ENCODE results near the gene LRRC61. TPM values are rescaled to one million over a fixed set of nuclear protein-coding genes. Genes with fewer than 3 reads are reported as not detected.
A peak's percentile ranks its signal among the peaks of the same experiment; 100 is the strongest.

LRRC61 gene
- total RNA-seq, 1 experiment from 2014 or later: not detected

GRCh38 chr7:150330211-150330885 is 7.2 kb downstream of the LRRC61 start:
- no peak for DNase-seq (ENCODE audit: low read depth)

DNA sequence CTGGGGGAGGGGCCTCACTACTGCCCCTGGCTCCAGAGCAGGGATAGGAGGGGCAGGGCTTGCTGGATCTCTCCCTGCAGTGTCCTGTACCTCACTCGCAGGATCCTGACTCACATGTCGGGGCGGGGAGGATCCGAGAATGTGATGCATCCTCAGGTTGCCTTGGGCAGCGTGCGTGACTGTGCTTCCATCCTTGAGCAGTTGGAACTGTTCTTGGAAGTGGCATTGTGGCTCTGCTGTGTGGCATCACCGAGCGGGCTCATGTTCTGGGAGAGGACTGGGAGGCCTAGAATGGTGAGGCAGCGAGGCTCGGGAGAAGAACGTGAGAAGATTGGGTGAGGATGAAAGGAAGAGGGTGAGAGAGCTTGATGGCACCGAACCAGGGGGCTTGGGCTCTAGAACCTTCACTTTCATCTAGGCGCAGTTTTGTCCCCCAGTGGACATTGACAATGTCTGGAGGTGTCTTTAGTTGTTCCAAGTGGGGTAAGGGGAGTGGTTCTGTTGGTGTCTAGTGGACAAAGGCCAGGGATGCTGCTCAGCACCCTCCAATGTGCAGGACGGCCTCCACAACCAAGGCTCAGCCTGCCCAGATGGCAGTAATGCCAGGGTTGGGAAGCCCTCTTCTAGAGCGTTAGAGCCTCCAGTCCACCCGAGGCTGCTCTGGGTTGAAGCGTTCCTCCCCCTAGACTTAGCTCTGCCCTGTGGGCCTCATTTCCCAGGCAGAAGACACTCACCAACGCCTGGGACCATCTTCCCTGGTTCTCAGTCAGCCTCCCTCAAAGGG is 9.9 kb downstream of the LRRC61 start:
- DNase-seq (ENCODE audit: low read depth): no peak

DNA sequence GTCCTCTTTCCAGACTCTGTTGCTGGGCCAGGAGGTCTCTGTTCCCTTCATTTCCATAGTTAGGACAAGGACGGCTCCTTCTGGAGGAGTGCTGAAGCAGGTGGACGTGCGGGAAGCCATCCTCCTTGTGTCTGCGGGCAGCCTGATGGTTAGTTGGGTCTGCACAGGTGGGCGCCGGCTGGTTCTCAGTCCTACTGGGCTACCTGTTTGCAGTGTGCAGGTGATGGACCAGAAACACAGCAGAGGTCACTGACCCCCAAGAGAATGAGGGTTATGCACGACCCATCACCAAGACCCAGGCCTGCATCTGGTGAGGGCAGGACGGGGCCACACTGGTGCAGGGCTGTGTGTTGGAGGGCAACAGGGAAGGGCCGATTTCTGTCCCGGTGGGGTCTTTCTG is 10.5 kb downstream of the LRRC61 start:
- no peak for DNase-seq (ENCODE audit: low read depth)

DNA sequence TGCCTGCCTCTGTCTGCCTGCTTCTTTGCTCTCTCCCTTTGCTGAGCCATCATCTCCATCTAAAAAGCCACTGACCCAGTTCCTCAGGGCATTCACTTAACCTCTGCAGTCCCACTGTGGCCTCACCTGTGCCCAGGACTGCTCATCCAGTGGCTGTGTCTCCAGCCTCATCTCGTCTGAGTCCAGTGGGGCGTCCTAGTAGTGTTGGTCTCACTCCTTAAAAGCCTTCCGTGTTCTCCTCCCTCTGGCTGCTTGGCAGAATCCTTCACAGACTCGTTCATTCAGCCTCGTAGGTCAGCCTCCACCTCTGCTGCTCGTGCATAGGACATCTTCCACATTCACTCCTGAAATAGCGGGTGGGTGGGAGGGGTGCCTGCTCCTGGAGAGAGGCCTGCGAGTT is 11.0 kb downstream of the LRRC61 start:
- no peak for DNase-seq (ENCODE audit: low read depth)

- peak; percentile 77 for DNase-seq (ENCODE audit: low read depth)
Measured at GRCh38 chr7:150335108-150335773, 12.1 kb downstream of the LRRC61 start.

GRCh38 chr7:150335774-150336112 is 12.6 kb downstream of the LRRC61 start:
- no peak for DNase-seq (ENCODE audit: low read depth)

GRCh38 chr7:150336746-150337145 is 13.6 kb downstream of the LRRC61 start:
- no peak for DNase-seq (ENCODE audit: low read depth)

- DNase-seq (ENCODE audit: low read depth): no peak
Measured at GRCh38 chr7:150337179-150337578, 14.0 kb downstream of the LRRC61 start.

DNA sequence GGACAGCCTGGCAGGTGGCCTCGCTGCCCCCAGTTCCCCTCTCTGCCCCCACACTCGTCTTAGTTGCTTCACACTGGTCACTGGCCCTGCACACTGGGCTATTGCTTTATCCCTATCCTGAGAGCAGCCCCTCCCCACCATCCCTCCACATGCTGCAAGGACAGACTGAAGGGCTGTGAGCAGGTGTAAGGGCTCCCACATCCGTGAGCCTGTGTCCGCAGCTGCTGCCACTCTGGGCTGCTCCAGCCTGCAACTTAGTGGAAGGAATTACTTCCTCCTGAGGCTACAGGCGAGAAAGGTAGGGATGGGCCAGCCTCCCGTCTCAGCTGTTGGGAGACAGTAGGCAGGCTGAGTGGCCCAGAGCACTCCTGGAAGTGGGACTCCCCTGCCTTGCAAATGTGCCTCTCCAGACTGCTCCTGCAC is 14.5 kb downstream of the LRRC61 start:
- no peak for DNase-seq (ENCODE audit: low read depth)

GRCh38 chr7:150338166-150338829 is 15.1 kb downstream of the LRRC61 start:
- no peak for DNase-seq (ENCODE audit: low read depth)

- DNase-seq (ENCODE audit: low read depth): peak; percentile 55
Measured at GRCh38 chr7:150339409-150339809, 16.3 kb downstream of the LRRC61 start.

- peak; percentile 33 for DNase-seq (ENCODE audit: low read depth)
Measured at GRCh38 chr7:150340024-150340749, 17.0 kb downstream of the LRRC61 start.

DNA sequence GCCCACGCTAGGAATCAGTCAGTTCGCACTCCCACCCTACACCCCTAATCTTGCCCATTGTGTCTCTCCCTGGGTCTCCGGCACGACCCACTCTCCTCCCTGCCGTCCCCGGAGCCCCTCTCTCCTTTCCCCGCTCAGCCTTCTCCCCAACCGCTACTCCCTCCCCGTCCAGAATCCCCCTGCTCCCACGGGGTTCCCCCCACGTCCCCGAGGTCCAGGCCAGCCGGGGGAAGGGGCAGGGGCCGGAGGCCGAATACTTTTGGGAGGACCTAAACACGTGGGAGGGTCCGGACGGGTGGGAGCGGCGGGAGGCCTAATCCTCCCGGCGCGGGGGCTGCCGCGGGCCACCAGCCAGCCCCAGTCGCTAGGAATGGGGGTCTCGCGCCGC is 17.7 kb downstream of the LRRC61 start:
- DNase-seq (ENCODE audit: low read depth): no peak

GRCh38 chr7:150341263-150342120 is 18.3 kb downstream of the LRRC61 start, which contains the start of gene RARRES2:
Gene RARRES2 (minus strand): TSS chr7:150341629. CDS start chr7:150340609, 1,020 bp downstream.
- DNase-seq (ENCODE audit: low read depth): no peak

DNA sequence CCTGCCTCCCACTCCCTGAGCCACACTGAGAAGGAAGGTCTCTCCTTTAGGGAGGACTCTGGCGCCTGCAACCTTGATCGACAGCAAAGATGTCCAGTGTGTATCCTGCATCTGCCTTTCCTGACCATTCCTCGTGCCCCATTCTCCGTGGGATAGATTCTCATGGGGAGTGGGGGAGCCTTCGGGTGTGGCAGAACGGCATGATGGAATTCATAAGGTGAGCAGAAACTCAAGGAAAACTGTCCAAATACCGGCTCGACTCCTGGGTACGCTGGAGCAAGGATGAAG is 18.9 kb downstream of the LRRC61 start:
- DNase-seq (ENCODE audit: low read depth): no peak

DNA sequence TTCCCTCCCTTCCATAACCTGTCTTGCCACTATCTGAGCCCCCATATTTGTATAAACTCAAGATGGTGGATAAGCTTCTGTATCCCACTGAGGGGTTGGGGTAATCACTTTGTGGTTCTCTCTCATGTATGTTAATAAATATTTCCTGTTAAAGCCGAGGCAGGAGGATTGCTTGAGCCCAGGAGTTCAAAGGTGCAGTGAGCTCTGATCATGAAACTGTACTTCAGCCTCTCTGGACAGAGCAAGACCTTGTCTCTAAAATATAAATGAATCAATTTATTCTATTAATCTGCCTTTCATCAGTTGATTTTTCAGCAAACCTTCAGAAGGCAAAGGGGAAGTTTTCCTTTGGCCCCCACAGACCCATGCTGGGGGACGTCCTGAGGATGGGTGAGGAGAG is 20.1 kb downstream of the LRRC61 start:
- DNase-seq (ENCODE audit: low read depth): no peak

DNA sequence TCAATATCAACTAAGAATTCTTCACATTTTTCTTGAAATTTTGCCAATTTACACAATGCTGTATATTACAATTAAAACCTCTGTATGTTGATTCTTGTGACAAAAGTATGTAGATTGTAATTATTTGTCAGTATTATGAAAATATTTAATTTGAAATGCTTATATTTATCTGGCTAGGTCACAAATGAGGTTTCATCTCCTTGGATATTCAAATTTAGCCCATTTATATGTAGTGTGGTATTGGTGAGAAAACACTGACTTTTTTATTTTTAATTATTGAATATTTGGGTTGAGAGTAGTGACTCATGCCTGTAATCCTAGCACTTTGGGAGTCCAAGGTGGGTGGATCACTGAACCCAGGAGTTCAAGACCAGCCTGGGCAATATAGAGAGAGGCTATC is 21.1 kb downstream of the LRRC61 start:
- no peak for DNase-seq (ENCODE audit: low read depth)

DNA sequence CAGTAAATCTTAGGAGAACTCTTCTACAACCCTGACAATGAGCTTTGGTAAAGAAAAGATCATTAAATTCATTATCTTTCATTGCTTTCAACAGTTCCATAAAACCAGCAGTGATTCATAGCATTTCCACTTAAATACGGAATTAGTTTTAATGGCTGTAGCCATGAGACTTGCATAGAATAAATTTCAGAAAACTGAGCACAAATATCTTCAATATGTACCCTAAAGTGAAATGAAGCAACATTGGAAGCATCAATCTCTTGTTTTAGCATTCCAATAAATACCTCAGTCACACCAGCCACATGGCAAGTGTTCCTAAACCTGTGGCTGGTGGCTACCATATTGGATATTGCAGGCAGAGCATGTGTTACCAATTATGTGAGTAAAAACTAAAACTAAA is 21.9 kb downstream of the LRRC61 start:
- DNase-seq (ENCODE audit: low read depth): no peak

GRCh38 chr7:150346922-150347321 is 23.8 kb downstream of the LRRC61 start:
- DNase-seq (ENCODE audit: low read depth): no peak

DNA sequence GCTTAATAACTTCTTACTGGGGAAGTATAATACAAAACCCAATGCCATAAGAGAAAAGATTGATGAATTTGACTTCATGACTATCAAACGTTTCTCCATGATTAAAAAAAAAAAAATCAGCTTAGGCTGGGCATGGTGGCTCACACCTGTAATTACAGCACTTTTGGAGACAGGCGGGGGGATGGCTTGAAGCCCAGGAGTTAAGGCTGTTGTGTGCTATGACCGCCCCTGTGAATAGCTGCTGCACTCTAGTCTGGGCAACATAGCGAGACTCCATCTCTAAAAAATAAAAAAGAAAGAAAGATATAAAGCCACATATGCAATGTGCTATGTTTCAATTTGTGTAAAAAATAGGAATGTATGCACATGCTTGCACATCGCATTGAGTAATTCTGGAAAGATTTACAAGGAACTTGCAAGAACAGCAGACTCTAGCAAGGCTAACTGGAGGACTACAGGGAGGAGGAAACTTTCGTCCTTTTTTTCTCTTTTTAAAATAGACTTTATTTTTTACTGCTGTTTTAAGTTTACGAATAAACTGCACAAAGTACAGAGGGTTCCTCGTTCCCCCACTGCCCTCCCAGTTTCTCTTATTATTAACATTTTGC is 28.5 kb downstream of the LRRC61 start:
- no peak for DNase-seq (ENCODE audit: low read depth)
